Measurements from ENCODE around the gene HIGD2A.

GRCh38 chr5:176409765-176410164 lies 21.2 kb downstream of the HIGD2A start:
- no peak for TF ChIP-seq REST (IDR thresholded peaks at IDR 0.05; ENCODE audit: borderline replicate concordance)
- TF ChIP-seq POLR2AphosphoS5 (IDR thresholded peaks at IDR 0.05), result no peak
- no peak for TF ChIP-seq EZH2 (IDR thresholded peaks at IDR 0.05; ENCODE audit: borderline replicate concordance, insufficient read depth, low read length, poor library complexity, severe bottlenecking)
- TF ChIP-seq CTCF (IDR thresholded peaks at IDR 0.05; ENCODE audit: poor library complexity, severe bottlenecking), result no peak
- no peak for TF ChIP-seq EP300 (conservative IDR thresholded peaks at IDR 0.05; ENCODE audit: poor library complexity, severe bottlenecking)
- TF ChIP-seq SMC3 (conservative IDR thresholded peaks at IDR 0.05; ENCODE audit: poor library complexity), result no peak
- TF ChIP-seq TAF1 (IDR thresholded peaks at IDR 0.05; ENCODE audit: low read depth), result no peak

All from neural cell (in vitro differentiated cells).